ENCODE results near the gene RBM39. TPM values are rescaled to one million over a fixed set of nuclear protein-coding genes. Genes with fewer than 3 reads are reported as not detected.

Gene RBM39
- total RNA-seq, 2 donors from 2014 or later, result 264 to 309 TPM

DNA sequence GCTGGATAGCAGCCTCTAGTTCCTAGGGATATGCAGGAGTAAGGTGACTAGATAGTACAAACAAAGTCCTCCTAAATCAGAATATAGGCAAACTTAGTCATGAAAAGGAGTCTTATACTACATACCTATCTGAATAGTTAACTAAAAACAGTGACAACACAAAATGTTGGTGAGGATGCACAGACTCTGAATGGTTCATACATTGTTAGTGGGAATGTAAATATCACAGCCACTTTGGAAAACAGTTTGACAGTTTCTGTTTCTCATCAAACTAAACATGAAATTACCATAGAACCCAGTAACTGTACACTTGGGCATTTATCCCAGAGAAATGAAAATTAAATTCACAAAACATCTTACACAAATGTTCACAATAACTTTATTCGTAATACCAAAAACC lies 60.1 kb downstream of the RBM39 start:
- Histone ChIP-seq H3K36me3 (replicated peaks in 1 of 2; ENCODE audit: insufficient read depth in 1 of 2, low read depth in 2 of 2) (peaks cover 0 to under 1% of the 10 kb centered on the region in 2 donors), H3K4me3 (no peak overlapping the region), H3K4me1 (no peaks in the 10 kb centered on the region), H3K27ac (no peak overlapping the region), H3K9me3 (no peaks in the 10 kb centered on the region), H3K27me3 (no peaks in the 10 kb centered on the region)
- intact Hi-C loops (cut with DNase I), result no loop called here
- WGBS, 2 donors, result 0 to 97% methylated on average over 1 of the region's 1 CpG
- DNase-seq (no peak), ATAC-seq (no peak)
- TF ChIP-seq POLR2A (IDR thresholded peaks at IDR 0.05), result no peak
- TF ChIP-seq, protein P1, sequence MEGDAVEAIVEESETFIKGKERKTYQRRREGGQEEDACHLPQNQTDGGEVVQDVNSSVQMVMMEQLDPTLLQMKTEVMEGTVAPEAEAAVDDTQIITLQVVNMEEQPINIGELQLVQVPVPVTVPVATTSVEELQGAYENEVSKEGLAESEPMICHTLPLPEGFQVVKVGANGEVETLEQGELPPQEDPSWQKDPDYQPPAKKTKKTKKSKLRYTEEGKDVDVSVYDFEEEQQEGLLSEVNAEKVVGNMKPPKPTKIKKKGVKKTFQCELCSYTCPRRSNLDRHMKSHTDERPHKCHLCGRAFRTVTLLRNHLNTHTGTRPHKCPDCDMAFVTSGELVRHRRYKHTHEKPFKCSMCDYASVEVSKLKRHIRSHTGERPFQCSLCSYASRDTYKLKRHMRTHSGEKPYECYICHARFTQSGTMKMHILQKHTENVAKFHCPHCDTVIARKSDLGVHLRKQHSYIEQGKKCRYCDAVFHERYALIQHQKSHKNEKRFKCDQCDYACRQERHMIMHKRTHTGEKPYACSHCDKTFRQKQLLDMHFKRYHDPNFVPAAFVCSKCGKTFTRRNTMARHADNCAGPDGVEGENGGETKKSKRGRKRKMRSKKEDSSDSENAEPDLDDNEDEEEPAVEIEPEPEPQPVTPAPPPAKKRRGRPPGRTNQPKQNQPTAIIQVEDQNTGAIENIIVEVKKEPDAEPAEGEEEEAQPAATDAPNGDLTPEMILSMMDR (IDR thresholded peaks at IDR 0.05), result no peak

DNA sequence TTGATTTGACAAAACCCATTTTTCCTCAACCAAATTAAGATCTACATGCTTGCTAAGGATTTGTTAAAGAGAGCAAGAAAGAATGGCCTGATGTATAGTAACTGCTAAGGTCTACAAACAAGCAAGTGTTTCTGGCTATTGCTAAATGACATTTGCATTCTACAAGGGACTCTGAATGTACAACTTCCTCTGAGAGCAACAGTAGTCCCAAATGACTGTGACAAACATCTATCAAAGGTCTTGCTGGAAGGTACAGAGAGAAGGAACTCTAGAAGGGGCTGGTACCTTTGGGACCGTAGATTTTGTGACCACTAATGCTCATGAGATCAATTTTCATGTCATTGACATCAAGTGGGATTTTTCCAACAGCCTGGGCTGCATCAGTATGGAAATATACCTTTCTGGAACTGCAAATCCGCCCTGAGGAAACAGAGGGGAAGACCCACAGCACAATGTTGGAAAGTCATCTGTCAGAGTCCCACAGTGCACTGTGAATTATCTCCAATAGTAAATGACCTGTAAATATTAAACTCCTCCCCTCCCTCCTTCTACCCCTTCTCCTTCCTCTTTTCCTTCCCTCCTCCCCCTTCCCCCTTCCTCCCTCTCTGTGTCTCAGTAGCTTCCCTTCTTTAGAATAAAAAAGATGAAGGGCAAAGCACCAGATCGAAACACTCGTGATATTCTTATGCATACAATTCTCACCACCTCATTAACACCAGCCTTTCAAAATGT lies 61.4 kb downstream of the RBM39 start:
- no peak for ATAC-seq
- intact Hi-C loops (cut with DNase I), result no loop called here
- Histone ChIP-seq H3K27ac (no peak overlapping the region), H3K36me3 (replicated peaks in 1 of 2; ENCODE audit: insufficient read depth in 1 of 2, low read depth in 2 of 2) (no peaks in the 10 kb centered on the region), H3K4me1 (no peaks in the 10 kb centered on the region), H3K4me3 (no peak overlapping the region), H3K27me3 (no peaks in the 10 kb centered on the region), H3K9me3 (no peaks in the 10 kb centered on the region)
- TF ChIP-seq, protein P1 (IDR thresholded peaks at IDR 0.05), result no peak
- TF ChIP-seq POLR2A (IDR thresholded peaks at IDR 0.05), result no peak
- DNase-seq, result no peak
- 73 to 87% methylated on average over 4 of the region's 4 CpGs for WGBS, 2 donors

DNA sequence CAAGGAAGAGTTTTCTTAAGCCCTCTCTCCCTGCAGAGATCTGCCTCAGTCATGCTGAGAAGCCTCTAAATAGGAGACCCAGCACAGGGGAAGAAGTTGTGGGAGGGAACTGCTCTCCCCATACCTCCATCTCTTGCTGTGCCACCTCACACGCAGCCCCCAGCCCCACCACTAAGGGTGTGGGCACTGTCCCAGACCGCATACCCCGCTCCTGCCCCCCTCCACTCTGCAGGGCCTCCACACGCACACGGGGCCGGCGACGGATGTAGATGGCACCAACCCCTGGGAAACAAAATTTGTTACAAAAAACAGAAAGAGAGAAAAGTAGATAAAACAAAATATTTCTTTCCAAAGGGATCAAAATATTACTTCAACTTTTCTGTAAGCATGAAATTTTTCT lies 67.1 kb downstream of the RBM39 start:
- H3K4me1 ChIP-seq, result no peaks in the 10 kb centered on the region
- no peak overlapping the region for H3K27ac ChIP-seq
- WGBS, 2 donors, result 92 to 93% methylated on average over 8 of the region's 8 CpGs
- no peak overlapping the region for H3K4me3 ChIP-seq
- DNase-seq (no peak), ATAC-seq (no peak)
- H3K27me3 ChIP-seq, result no peaks in the 10 kb centered on the region
- no peak for TF ChIP-seq POLR2A (IDR thresholded peaks at IDR 0.05)
- TF ChIP-seq, protein P1 (IDR thresholded peaks at IDR 0.05), result no peak
- no peaks in the 10 kb centered on the region for H3K9me3 ChIP-seq
- intact Hi-C loops (cut with DNase I), result no loop called here
- peaks cover 6 to 13% of the 10 kb centered on the region in 2 donors for H3K36me3 ChIP-seq (replicated peaks in 1 of 2; ENCODE audit: insufficient read depth in 1 of 2, low read depth in 2 of 2)

DNA sequence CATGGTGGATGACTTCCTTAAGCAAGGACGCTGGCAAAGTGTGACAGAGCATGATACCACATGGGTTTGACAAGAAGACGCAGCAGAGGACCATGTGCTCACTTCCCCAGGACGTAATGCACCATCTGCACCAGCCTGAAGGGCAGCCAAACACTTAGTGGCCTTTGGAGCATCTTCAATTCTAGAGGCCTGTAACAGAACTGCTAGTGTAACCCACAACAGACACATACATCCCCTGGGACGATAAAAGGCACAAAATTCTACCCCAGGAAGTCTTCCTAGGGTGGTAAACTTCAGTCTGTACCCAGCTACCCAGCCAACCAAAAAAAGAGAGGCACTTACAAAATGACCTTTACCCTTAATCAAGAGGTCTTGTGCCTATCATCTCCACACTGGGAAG lies 68.2 kb downstream of the RBM39 start:
- 87 to 93% methylated on average over 3 to 4 of the region's 4 CpGs for WGBS, 2 donors
- TF ChIP-seq, protein P1 (IDR thresholded peaks at IDR 0.05), result no peak
- no peak for TF ChIP-seq POLR2A (IDR thresholded peaks at IDR 0.05)
- H3K4me1 ChIP-seq, result no peaks in the 10 kb centered on the region
- no peak for DNase-seq
- no peaks in the 10 kb centered on the region for H3K9me3 ChIP-seq
- H3K4me3 ChIP-seq, result no peak overlapping the region
- H3K36me3 ChIP-seq (replicated peaks in 1 of 2; ENCODE audit: insufficient read depth in 1 of 2, low read depth in 2 of 2), result peaks cover 6 to 13% of the 10 kb centered on the region in 2 donors
- intact Hi-C loops (cut with DNase I), result no loop called here
- H3K27ac ChIP-seq, result no peak overlapping the region
- H3K27me3 ChIP-seq, result no peaks in the 10 kb centered on the region
- no peak for ATAC-seq

DNA sequence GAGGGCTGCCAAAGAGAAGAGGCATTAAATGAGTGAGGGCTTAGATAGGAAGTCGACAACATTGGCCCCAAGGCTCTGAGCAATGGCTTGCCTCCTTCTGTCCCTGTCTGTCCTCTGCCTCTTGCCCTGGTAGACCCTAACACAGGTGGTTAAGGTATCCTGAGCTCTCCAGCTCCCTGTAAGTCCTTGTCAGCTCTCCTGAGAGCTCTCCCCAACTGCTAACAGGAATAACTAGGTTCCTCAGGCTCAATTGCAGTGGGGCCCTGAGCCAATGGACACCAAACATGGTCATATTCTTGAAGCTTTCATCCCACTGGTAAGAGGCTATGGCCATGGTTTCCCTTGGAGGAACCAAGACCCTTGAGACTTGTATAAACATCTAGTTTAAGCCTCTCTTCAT lies 72.4 kb downstream of the RBM39 start:
- DNase-seq (no peak), ATAC-seq (no peak)
- intact Hi-C loops (cut with DNase I), result no loop called here
- WGBS, 2 donors, result 86 to 88% methylated on average over 1 of the region's 1 CpG
- H3K4me1 ChIP-seq, result peaks cover 3% of the 10 kb centered on the region
- H3K27me3 ChIP-seq, result no peaks in the 10 kb centered on the region
- H3K9me3 ChIP-seq, result no peaks in the 10 kb centered on the region
- no peak for TF ChIP-seq POLR2A (IDR thresholded peaks at IDR 0.05)
- TF ChIP-seq, protein P1 (IDR thresholded peaks at IDR 0.05), result no peak
- no peak overlapping the region for H3K4me3 ChIP-seq
- H3K27ac ChIP-seq, result no peak overlapping the region
- H3K36me3 ChIP-seq (replicated peaks in 1 of 2; ENCODE audit: insufficient read depth in 1 of 2, low read depth in 2 of 2), result peaks cover 6 to 13% of the 10 kb centered on the region in 2 donors
